RWPE2 (cell line): Measurements from ENCODE around the gene CPSF2.

Experiments
- ATAC-seq: fragments of 200-7000 bp; cut with Tn5 transposase; 3 replicates; pipeline ENCODE4 v1.9.1; 2021; ENCODE audit warnings: low read depth
- DNase-seq: peaks from one replicate; pipeline ENCODE4 v3.0.0-alpha.2; 2020; ENCODE audit warnings: low spot score
- H3K27ac ChIP-seq: fragments of 450-650 bp; 2 replicates; pipeline ENCODE4 v1.5.1; 2017; ENCODE audit warnings: mild to moderate bottlenecking; ENCODE audit not compliant: poor library complexity, severe bottlenecking
- H3K27me3 ChIP-seq: fragments of 250-450 bp; sonication (Bioruptor Pico); 2 replicates; pipeline ENCODE4 v1.5.1; 2021; ENCODE audit warnings: mild to moderate bottlenecking, moderate library complexity; ENCODE audit not compliant: insufficient read depth, poor library complexity, severe bottlenecking
- H3K36me3 ChIP-seq: fragments of 250-450 bp; sonication (Bioruptor Pico); 2 replicates; pipeline ENCODE4 v1.5.1; 2020; ENCODE audit warnings: low read depth, mild to moderate bottlenecking, moderate library complexity
- H3K4me1 ChIP-seq: fragments of 250-450 bp; sonication (Bioruptor Pico); 2 replicates; pipeline ENCODE4 v1.5.1; 2021; ENCODE audit warnings: mild to moderate bottlenecking, moderate library complexity; ENCODE audit not compliant: insufficient read depth, poor library complexity, severe bottlenecking
- H3K4me3 ChIP-seq: fragments of 250-450 bp; sonication (Bioruptor Pico); 2 replicates; pipeline ENCODE4 v1.5.1; 2021; ENCODE audit warnings: mild to moderate bottlenecking, moderate library complexity; ENCODE audit not compliant: severe bottlenecking
- H3K9me3 ChIP-seq: fragments of 250-450 bp; sonication (Bioruptor Pico); 2 replicates; pipeline ENCODE4 v1.5.1; 2021; ENCODE audit warnings: mild to moderate bottlenecking, moderate library complexity; ENCODE audit not compliant: severe bottlenecking
- TF ChIP-seq, protein P1 (sequence below): fragments of 450-650 bp; IDR thresholded peaks from one replicate; pipeline ENCODE4 v1.5.1; 2017; ENCODE audit warnings: mild to moderate bottlenecking, moderate library complexity; ENCODE audit not compliant: poor library complexity, severe bottlenecking

Gene CPSF2

DNA sequence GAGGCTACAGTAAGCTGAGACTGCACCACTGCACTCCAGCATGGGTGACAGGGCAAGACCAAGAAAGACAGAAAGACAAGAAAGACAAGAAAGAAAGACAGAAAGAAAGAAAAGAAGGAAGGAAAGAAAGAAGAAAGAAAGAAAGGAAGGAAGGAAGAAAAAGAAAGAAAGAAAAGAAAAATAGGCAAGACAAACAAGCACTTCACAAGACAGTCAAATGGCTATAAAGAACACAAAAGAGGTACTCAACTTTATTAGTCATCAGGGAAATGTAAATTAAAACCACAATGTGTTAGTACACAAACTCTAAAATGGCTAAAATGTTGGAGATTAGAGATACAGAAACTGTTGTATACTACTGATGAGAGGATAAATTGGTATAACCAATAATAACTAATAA, 22.0 kb upstream of the CPSF2 start:
- no peak overlapping the region for H3K27ac ChIP-seq
- H3K4me1 ChIP-seq: peaks cover 7% of the 10 kb centered on the region
- TF ChIP-seq, protein P1, sequence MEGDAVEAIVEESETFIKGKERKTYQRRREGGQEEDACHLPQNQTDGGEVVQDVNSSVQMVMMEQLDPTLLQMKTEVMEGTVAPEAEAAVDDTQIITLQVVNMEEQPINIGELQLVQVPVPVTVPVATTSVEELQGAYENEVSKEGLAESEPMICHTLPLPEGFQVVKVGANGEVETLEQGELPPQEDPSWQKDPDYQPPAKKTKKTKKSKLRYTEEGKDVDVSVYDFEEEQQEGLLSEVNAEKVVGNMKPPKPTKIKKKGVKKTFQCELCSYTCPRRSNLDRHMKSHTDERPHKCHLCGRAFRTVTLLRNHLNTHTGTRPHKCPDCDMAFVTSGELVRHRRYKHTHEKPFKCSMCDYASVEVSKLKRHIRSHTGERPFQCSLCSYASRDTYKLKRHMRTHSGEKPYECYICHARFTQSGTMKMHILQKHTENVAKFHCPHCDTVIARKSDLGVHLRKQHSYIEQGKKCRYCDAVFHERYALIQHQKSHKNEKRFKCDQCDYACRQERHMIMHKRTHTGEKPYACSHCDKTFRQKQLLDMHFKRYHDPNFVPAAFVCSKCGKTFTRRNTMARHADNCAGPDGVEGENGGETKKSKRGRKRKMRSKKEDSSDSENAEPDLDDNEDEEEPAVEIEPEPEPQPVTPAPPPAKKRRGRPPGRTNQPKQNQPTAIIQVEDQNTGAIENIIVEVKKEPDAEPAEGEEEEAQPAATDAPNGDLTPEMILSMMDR: no peak
- H3K27me3 ChIP-seq: no peaks in the 10 kb centered on the region
- DNase-seq (no peak), ATAC-seq (no peak)
- H3K4me3 ChIP-seq: no peak overlapping the region
- peaks cover 15% of the 10 kb centered on the region for H3K36me3 ChIP-seq
- H3K9me3 ChIP-seq: no peaks in the 10 kb centered on the region

DNA sequence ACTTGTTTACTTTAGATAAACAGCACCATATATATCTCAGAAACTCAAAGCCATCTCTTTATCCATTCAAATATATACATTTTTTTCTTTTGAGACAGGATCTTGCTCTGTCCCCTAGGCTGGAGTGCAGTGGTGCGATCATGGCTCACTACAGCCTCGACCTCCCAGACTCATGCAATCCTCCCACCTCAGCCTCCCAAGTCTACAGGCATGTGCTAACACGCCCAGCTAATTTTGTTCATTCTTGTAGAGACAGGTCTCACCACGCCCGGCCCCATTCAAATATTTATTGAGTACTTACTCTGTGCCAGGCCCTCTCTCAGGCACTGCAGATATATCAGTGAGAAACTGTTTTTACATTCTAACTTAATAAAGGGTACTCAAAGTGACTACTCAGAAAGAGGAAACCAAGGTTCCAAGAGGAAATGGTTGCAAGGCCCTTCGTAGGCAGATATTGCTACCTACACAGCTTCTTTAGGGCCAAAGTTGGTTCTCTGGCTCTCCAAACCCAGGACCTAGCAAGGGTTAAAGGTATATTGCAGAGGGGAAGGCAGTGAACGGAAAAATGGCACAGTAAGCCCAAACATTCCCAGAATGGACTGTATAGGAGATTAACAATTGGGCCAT, 18.3 kb upstream of the CPSF2 start:
- TF ChIP-seq, protein P1: no peak
- ATAC-seq: no peak
- no peak overlapping the region for H3K27ac ChIP-seq
- H3K9me3 ChIP-seq: no peaks in the 10 kb centered on the region
- H3K27me3 ChIP-seq: no peaks in the 10 kb centered on the region
- no peak for DNase-seq
- peaks cover 10% of the 10 kb centered on the region for H3K4me1 ChIP-seq
- H3K36me3 ChIP-seq: no peaks in the 10 kb centered on the region
- no peak overlapping the region for H3K4me3 ChIP-seq

DNA sequence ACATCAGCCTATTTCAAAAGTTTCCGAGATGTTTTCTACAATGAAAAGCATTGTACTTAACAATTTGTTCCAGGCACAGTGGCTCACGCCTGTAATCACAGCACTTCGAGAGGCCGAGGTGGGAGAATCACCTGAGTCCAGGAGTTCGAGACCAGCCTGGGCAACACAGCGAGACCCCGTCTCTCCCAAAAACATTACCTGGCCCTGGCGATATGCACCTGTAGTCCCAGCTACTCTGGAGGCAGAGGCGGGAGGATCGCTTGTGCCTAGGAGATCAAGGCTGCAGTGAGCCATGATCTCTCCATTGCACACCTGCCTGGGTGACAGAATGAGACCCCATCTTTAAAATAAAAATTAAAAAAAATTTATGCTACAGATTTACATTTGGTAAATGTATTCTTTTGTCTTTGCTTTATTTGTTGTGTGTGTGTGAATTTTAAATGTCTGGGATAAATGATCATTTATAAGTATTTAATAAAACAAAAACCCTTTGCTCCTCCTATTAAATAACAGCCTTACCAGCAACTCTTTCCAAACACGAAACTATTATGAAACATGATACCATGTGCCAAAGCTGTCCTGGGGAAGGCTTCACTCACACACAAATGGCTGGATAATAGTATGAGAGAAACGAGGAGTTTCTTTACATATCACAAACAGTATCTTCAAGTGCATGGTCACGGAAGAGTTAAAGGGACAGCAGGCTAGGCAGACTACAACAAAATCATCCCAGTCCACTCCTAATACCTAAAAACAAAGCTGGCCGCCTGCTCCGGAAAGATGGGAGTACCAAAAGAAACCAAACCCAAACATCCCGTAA, 16.5 kb upstream of the CPSF2 start:
- ATAC-seq (peak; percentile 9), DNase-seq (no peak)
- H3K4me1 ChIP-seq: peaks cover 10% of the 10 kb centered on the region
- TF ChIP-seq, protein P1: no peak
- no peaks in the 10 kb centered on the region for H3K36me3 ChIP-seq
- no peaks in the 10 kb centered on the region for H3K27me3 ChIP-seq
- H3K27ac ChIP-seq: peak overlapping the region; percentile 67
- no peaks in the 10 kb centered on the region for H3K9me3 ChIP-seq
- H3K4me3 ChIP-seq: peak overlapping the region; percentile 95

DNA sequence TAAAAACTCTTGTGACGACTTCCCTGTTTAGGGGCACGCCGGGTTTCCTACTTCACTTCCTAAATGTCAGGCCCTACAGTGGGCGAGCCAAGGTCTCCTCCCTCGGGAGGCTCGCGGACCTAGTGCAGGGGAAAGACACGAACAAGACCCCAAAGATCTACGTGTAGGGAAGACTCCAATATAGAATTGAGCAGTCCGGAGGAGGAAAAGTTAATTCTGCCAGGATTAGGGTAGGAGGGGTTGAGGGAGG, 16.0 kb upstream of the CPSF2 start:
- ATAC-seq (peak; percentile 28; the same call in 1 of the 3 replicates), DNase-seq (no peak)
- H3K9me3 ChIP-seq: no peaks in the 10 kb centered on the region
- TF ChIP-seq, protein P1: no peak
- H3K27ac ChIP-seq: peak overlapping the region; percentile 67
- no peaks in the 10 kb centered on the region for H3K36me3 ChIP-seq
- H3K4me1 ChIP-seq: peaks cover 10% of the 10 kb centered on the region
- H3K4me3 ChIP-seq: peak overlapping the region; percentile 95
- no peaks in the 10 kb centered on the region for H3K27me3 ChIP-seq
